Measurements from ENCODE around the gene MEGF11.

DNA sequence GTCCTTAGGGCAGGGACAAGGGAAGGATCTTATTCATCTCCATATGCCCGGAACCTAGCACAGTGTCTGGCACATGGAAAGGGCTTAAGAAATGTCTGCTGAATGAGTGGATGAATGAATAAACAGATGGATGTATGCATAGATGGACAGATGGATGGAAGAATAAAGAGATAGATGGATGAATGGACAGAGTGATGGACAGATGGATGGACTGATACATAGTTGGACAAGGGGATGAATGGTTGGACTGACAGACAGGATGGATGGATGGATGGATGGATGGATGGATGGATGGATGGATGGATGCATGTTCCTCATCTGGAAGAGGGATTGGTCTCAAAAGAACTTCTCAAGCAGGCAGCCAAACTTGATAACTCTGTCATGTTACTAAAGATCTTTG lies 177.6 kb downstream of the MEGF11 start:
- TF ChIP-seq GATA2 (IDR thresholded peaks at IDR 0.05; ENCODE audit: low read depth, low read length) (no peak), GATA3 (IDR thresholded peaks at IDR 0.05; ENCODE audit: low read depth, low read length) (no peak)
